ENCODE measurements around the gene THSD7B. TPM values are rescaled to one million over a fixed set of nuclear protein-coding genes. Genes with fewer than 3 reads are reported as not detected.

Gene THSD7B
- total and polyA plus RNA-seq, 10 of the 15 experiments (the other 5 are each of a cell fraction or from before 2014, with no cell fraction given) = 0.03 to 0.56 (median 0.28) TPM

- TF ChIP-seq ZNF687 (IDR thresholded peaks at IDR 0.05) (no peak), BMI1 (IDR thresholded peaks at IDR 0.05; ENCODE audit: borderline replicate concordance) (no peak), ZSCAN29 (IDR thresholded peaks at IDR 0.05) (no peak), SMAD5 (IDR thresholded peaks at IDR 0.05; ENCODE audit: low read depth) (no peak), TCF12 (IDR thresholded peaks at IDR 0.05; ENCODE audit: low read depth, low read length) (no peak), IKZF2 (IDR thresholded peaks at IDR 0.05) (no peak), JUNB (IDR thresholded peaks at IDR 0.05) (no peak)
Measured at GRCh38 chr2:137655814-137656213, 890.5 kb downstream of the THSD7B start (continued).

- H3K27ac ChIP-seq (ENCODE audit: control insufficient read depth, insufficient read depth) = no peak overlapping the region
- H3K4me1 ChIP-seq (ENCODE audit: control insufficient read depth, insufficient read depth, low read length) = no peaks in the 10 kb centered on the region
- no peaks in the 10 kb centered on the region for H3K27me3 ChIP-seq (replicated peaks in 1 of 2; ENCODE audit: control insufficient read depth in 2 of 2, insufficient read depth in 2 of 2, low read length in 1 of 2)
- FAIRE-seq = no peak
- intact Hi-C loops (cut with micrococcal nuclease; ENCODE audit: unreplicated experiment) (no loop called here), in situ Hi-C loops (cut with MboI) (no loop called here)
- no peak overlapping the region for H3K4me2 ChIP-seq (ENCODE audit: control insufficient read depth, insufficient read depth)
- POLR2A ChIA-PET = no interaction called here
- H3K36me3 ChIP-seq (ENCODE audit: control insufficient read depth in 2 of 2, insufficient read depth in 2 of 2, low read length in 1 of 2) = no peaks in the 10 kb centered on the region
- no peak overlapping the region for H2AFZ ChIP-seq (ENCODE audit: control insufficient read depth, low read depth, low read length)
- peak; percentile 63 for ATAC-seq
- no peak overlapping the region for H3K4me3 ChIP-seq
- no peak for DNase-seq (ENCODE audit: low read depth, low spot score)
- H4K20me1 ChIP-seq (ENCODE audit: control insufficient read depth, insufficient read depth) = no peaks in the 10 kb centered on the region
- SMC1A ChIA-PET (ENCODE audit: uncharacterized antibody, unreplicated experiment) = interaction anchor here (1.0 to 2.0 kb wide), 4 partner anchors 8 to 724 kb away, joined by 3 to 4 read pairs (median 4); no protein-coding TSS in a partner anchor
- no peak overlapping the region for H3K9ac ChIP-seq (ENCODE audit: control insufficient read depth, insufficient read depth, low read length)
- no peaks in the 10 kb centered on the region for H3K79me2 ChIP-seq (ENCODE audit: control insufficient read depth, insufficient read depth, low read length)
- 40% methylated on average over 4 of the region's 4 CpGs for WGBS (ENCODE audit: insufficient coverage, insufficient replicate concordance, low lambda C conversion rate, missing lambda C conversion rate)
- no TSS peak for BruUV-seq (replicated peaks)
- CTCF ChIA-PET = interaction anchor here (0.6 to 1.0 kb wide), 3 partner anchors 14 to 316 kb away, joined by 3 to 5 read pairs (median 3); no protein-coding TSS in a partner anchor
- H3K9me3 ChIP-seq (replicated peaks; ENCODE audit: control insufficient read depth, insufficient read depth, low read length) = no peaks in the 10 kb centered on the region
- RAD21 ChIA-PET (ENCODE audit: unreplicated experiment) = interaction anchor here (1.6 kb wide), 1 partner anchor 71 kb away, joined by 5 read pairs; no protein-coding TSS in a partner anchor
- TF ChIP-seq ATF7 (IDR thresholded peaks at IDR 0.05; ENCODE audit: low read depth) = no peak
- no peak for TF ChIP-seq TCF7 (IDR thresholded peaks at IDR 0.05; ENCODE audit: borderline replicate concordance)
- no peak for TF ChIP-seq ZBTB4 (CRISPR knock-in tag; IDR thresholded peaks at IDR 0.05)
- no peak for TF ChIP-seq KAT2A (conservative IDR thresholded peaks at IDR 0.05; ENCODE audit: control insufficient read depth, low read depth, low read length)
- peak; percentile 42 to 45; a peak in 2 of 4 replicates for TF ChIP-seq IKZF2 (IDR thresholded peaks at IDR 0.05)
- no peak for TF ChIP-seq IRF5 (IDR thresholded peaks at IDR 0.05; ENCODE audit: borderline replicate concordance)
Measured at GRCh38 chr2:137658433-137658832, 893.1 kb downstream of the THSD7B start.
